GM18520 (cell line): ENCODE results near the gene ADI1.

ENCODE experiments used
- ATAC-seq: cut with Tn5 transposase; IDR thresholded peaks from one replicate; pipeline ENCODE4 v1.9.1; 2021; ENCODE audit not compliant: unreplicated experiment

Gene ADI1

DNA sequence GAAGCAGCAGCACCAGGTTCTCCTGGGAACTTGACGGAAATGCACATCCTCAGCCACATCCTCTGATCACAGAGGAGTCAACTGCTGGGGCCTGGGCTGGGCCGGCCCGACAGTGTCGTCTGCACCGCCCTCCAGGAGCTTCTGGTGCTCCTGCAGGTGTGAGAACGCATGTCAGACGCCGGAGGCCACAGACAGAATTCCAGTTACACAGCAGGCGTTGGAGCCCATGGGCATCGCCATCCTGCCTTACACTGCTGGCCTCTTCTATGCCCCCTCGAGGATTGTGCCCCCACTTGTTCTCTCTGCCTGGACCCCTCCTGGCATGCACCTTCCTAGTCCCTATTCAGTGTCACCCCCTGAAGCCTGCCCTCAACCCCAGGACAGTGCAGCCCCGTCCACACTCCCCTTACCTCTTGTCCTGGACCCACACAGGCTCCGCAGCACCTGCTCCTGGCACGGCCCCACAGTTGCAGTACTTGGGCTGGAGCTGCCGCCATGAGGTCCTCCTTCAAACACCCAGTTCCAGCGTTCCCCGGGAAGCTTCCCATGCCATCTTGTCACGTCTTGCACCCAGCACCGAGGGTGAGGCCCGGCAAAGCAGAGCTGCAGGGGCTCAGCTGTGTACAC is 37.5 kb downstream of the ADI1 start:
- no peak for ATAC-seq

DNA sequence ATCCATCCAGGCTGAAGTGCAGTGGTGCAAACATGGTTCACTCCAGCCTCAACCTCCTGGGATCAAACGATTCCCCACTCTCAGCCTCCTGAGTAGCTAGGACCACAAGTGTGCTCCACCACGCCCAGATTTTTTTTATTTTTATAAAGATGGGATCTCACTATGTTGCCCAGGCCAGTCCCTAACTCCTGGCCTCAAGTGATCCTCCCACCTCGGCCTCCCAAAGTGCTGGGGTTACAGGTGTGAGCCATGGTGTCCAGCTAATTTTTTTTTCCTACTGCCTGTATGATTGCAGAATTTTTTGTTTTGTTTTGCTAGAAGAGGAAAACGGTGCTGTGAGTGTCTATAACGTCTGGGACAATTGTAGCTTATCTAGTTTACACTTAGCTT is 38.3 kb downstream of the ADI1 start:
- ATAC-seq: no peak

DNA sequence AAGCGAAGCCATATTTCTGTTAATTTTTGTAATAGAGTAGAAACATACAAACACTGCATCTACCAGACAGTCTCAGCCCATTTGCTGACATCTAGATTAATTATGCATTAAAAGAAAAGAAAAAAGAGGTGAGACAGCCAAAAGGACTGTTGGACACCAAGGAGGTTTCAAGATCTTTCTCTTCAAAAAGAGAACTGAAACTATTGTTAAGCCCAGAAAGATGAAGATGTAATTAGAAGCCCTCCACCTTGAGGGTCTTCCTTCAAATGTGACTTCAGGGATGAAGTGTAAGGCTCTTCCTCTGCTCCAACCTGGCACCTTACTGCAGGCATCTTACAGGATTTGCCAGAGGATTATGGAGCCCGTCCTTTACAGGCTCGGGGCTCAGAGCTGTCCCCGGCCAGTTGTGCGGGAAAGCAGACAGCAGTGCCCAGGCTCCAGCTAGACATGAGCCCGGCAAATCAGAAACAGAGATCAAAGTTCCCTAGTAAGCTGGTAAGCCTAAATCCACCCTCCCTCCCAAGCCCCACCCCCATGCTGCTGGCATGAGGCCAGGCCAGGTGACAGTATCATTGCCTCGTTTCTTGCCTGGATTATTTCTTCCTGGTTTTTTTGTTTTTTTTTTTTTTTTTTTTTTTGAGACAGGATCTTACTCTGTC is 38.9 kb downstream of the ADI1 start:
- no peak for ATAC-seq

DNA sequence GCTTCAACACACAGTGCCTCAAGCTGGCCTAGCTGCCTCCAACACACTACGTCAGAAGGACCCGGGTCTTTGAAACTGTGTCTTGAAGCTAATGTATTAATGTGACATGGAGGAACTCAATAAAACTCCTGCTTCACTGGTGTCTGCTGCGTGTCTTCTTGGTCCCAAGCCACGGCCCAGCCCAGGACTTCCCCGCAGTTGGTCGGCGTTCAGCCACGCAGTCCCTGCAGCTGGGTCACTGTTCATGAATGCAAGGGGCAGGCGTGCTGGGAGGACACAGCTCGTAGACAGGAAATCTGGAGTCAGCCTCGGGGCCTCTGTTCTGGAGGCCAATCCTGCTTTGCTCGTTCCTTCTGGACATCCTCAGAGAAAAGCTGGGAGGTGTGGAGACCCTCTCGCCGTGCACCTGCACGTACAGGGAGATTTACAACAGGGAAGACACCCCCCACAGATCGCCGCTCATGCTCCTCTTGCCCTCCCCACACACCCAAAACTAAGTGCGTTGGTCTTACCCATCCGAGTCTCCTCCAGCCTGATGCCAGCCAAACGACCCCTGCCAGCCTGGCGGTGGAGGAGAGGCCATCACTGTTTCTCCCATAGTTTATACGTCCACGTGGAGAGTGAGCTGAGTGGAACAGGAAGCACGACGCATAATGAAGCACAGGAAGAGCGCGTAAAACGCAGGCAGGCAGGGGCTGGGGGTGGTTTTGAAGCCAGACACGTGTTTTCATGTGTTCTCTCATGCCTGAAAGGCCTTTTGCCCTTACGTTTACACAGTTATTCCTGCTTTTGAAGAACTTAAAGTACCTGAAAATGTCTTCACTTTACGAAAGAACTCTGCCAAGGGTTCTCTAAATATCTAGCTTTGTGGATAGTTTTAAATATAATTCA is 39.7 kb downstream of the ADI1 start:
- ATAC-seq: no peak

DNA sequence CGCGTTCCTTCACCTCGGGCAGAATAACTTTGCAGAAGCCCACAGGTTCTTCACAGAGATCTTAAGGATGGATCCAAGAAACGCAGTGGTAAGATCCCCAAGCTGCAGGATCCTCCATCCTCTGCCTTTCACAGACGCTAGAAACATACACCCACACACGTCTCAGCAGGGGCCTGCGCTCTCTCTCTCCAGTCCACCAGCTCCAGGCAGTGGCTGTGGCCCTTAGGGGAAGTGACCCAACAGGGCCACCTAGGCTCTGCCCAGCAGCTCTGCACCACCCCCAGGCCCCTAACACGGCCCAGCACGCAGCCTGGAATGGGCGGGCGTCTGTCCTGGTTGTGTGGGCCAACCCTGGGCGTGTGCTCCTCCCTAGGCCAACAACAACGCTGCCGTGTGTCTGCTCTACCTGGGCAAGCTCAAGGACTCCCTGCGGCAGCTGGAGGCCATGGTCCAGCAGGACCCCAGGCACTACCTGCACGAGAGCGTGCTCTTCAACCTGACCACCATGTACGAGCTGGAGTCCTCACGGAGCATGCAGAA is 40.4 kb downstream of the ADI1 start:
- no peak for ATAC-seq

DNA sequence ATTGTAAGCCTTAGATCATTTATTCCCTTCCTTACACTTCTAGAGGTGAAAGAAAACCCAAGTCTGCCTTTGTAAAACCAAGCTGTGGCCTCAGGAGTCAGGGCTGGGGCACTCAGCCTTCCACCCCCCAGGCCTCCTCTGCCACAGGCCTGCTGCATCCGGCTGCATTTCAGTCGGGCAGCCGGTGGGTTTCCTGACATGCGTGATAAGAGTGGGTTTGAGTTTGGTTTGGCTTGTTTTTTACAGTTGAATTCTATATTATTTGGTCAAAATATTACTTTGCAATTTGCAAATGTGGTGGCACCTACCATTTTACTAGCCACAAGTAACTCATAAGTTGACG is 42.4 kb downstream of the ADI1 start:
- ATAC-seq: no peak

DNA sequence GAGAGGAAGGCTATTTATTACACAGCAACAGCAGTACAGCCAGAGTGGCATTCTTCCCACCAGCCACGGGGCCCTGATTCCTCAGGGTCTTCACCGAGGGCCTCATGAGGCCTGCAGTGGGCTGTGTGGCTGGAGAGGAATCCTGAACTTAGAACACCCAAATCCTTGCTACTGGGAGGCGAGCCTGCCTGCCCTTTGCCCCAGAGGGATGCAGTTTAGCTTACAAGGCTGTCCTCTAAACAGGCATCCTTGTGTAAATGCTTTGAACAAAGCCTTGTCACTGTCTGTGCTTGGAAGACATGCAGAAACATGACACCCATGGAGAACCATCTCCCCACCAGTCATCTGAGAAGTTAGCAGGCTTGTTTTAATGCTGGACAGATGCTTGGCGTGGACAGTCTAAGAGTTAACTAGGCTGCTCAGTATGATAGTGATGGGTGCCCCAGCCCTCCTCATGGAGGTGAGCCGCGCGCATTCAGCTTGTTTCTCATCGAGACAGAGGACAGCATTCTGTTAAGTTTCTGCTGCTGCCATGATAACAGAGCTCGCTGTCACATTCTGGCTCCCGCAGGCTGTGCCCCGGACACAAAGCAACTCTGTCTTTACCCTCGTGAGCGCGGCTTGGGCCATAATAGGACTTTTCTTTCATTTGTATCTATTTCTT is 42.9 kb downstream of the ADI1 start:
- no peak for ATAC-seq

DNA sequence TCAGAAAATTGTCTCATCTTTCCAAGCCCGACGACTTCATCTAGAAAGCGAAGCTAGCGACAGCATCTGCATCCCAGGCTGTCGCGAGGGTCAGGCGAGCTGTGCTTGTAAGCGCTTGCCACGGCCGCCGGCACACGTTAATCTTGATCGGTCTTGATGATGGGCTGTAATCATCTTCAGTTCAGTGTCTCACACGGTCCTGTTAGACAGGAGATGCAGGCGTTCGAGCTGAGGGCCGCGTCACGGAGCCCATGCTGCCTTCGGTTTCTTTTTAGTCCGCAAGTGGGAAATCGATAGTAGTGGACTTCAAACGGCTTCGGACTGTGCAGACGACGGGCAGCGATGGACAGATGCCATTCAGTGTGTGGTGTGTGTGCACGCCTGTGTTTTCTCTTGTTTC is 43.6 kb downstream of the ADI1 start:
- ATAC-seq: no peak

DNA sequence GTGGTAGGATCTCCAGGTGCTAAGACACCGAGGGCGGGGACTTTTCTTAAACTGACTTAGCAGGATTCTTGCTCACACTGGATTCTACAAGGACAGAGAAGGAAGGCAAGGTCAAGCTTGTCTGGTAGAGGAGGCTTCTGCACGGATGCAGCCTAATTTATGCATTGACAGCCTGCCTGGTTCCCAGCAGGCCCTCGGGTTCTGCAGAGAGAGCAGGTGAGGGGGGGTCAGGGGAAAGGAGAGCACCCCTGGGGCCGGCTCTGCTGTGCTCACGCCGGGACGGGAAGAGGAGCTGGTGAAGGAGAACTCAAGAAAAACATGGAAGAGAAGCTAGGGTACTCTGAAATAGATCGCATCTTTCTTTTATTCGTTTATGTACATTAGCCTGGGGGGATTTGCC is 46.4 kb downstream of the ADI1 start:
- ATAC-seq: no peak

DNA sequence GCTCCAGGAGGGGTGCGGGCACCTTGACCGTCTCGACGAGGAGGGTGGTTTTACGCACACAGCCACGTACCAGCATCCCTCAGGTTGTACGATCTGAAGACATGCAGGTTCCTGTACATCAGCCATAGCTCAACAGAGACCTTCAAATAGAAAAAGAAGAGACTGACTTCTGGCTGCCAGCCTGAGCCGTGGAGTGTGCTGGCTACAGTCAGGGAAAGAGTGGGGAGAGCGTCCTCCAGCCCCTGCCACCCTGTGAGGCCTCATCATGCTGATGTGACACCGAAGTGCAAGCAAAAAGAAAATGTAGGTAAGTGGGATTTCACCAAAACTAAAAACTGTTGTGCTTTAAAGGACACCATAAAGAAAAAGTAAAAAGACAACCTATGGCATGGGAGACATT is 47.0 kb downstream of the ADI1 start:
- no peak for ATAC-seq

DNA sequence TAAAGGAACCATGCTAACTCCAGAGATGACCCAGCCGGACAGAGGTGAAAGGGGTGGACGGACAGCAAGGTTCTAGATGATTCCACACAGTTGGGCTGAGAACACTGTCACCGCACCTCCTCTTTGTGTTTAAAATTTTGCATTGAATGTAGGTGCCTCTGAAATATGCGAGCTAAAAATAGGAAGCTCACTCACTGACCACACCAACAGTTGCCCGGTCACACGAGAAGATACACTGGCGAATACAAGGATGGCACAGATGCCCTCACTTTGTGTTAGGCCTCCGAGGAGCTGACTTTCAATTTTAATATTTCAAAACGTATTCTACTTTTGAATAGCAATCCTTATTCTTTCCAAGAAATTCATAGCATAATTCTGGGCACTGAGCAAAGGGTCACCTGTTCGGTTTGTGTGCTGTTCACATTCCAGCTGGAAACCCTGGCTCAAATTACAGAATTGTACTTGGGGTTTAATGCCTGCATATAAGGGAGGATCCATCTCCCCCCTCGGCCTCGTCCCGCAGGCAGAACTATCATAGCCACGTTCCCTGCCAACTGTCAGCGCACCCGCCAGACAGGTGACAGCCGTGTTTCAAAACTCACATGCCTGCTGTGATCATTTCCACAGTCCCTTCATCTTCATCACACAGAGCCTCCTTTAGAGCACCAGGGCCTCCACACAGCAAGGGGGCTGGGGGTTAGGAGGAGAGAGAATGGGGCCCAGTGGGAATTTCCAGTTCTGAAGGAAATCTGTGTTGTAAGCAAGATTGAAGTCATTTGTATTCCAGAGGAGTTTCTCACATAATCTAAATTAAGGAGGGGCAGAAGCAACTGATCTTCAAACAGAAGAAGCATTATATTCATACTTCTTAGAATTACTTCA is 48.2 kb downstream of the ADI1 start:
- ATAC-seq: no peak

DNA sequence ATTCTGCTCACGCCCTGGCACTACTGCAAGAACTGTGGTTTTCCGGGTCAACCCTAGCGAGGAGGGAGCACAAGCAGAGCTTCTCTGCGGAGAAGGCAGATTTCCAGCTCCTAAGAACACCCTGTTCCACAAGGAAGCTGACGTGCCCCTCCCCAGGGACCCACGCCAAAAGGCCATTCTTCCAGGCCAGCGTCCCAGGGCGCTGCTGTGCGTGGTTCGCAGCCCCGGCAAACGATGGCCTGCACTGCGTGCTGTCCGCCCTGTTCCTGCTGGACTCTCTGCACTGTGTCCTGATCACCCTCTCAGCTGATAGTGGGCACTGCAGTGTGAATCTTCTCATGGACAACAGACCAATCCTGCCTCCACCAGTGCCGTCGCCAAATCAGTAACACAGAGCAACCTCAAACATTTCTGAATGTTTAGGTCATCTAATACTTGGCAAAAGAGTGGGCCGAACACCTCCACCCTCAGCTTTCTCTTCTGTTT is 49.1 kb downstream of the ADI1 start:
- ATAC-seq: no peak

DNA sequence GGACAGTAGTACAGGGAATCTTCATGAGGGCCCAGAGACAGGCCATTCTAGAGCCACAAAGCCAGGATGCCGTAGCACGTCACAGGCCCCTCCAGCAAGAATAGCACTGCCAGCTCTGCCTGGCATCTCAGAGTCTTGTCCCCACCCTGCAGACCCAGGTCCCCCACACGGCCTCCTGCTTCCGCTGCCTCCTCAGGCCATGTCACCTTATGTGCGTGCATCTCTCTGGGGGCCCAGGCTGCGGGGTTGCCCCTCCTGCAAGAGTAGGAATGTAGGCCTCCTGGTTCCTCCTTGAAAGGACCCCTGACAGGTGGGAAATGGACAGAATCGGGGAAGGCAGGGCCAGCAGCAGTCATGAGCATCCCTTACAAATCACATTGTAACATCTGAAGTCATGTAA is 49.8 kb downstream of the ADI1 start:
- ATAC-seq: no peak

DNA sequence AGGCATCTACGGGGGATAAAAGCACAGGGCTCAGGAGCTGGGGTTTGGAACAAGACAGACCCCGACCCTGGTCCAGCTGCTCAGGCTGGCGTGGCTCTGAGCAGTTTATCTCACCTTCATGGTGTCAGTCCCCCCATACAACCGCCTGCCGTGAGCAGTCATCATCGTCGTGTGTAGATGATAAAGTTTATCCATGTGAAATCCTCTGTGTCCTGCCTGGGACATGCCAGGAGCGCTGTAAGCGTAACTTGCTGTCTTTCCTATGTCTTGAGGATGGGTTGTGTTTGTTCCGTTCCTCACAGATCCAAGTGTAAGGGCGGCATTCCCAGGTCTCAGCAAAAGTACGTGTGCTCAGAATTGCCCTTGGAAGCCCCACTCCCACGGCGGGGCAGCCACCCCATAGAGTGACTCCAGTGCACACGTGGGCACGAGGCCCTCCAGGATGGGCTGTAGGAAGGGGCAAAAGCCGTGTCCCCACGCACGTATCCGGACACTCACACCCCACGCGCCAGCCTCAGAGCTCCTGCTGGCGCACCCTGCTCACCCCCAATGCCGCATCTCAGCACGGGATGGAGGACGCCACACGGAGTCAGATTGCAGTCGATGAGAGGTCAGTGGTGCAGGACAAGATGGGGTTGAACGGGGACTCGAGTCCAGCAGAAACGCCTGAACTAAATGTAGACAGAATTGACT is 50.9 kb downstream of the ADI1 start:
- ATAC-seq: no peak

DNA sequence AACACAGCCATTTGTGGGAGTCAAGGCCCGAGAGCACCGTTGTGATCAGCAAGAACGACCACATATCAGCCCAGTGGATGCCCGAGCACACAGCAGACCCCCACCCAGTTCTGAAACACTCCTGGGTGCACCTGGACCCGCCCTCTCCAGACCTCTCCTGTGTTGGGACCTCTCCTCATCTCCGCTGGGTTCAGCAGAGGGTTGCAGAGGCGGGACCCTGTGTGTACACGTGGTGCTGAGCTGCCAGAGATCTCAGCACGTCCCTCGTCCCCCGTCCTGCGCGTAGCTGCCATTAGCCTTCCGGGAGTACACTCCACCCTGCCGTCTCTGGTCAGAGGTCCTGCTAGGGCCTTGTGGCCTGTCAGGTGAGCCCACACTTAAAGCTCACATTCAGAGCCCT is 51.7 kb downstream of the ADI1 start:
- no peak for ATAC-seq

DNA sequence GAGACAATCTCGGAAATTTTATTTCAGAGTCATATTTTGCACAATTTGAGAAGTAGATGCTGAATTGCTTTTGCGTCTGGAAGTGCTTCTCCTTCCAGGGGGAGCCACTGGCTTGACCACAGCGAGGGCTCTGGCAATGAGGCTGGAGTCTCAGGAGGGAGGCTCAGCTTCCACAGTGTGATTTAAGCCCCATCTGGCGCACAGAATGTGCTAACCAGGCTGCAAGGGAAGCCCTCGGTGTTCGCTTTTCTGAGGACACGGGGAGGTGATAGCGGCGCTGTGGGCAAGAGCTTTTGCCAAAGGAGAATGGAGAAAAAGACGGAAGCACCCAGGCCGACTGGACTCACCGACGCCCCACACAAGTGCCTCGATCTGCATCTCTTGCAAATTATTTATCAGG is 52.4 kb downstream of the ADI1 start:
- ATAC-seq: no peak

DNA sequence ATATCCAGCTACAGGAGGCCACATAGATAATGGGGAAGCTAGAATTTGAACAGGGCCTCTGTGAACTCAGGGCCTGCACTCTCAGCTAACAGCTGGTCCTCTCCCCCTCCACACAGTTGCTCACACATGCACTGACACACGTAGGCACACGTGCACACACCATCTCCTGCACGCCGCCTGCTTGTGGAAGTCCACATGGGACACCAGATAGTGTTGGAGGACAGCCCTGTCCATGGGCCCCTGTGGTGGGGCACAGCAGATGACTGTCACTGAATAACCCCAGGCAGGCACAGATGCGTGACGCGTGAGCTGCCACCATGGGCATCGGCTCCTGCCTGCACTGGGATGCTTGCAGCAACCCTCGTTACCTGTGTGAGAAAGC is 52.9 kb downstream of the ADI1 start:
- no peak for ATAC-seq

DNA sequence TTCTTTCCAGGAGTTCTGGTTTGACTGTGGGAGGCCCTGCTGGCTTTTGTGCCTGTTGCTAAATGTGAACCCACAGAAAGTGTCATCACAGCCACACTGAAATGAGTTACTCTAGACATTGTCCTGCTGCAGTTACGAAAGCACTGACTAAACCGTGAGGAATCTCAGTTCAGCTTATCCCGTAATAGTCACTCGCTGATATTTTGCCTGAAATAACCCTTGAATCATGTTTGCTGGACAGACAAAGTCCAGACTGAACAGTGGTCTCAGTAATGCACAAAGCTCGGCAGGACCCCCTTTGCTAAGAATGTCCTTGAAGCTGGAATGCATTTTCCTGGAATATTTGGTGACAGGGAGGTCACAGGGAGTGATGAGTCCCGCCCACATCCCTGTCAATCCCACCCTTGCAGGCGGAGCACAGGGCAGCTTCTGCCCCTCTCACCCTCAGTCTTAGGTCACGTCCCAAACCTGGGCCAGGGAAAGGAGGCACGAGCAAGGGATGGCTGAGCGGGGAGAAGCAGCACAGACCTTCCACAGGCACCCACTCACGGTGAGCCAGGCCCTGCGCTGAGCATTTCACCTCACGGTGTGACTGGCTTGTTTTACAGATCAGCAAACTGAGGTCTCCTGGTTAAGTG is 53.4 kb downstream of the ADI1 start:
- no peak for ATAC-seq

DNA sequence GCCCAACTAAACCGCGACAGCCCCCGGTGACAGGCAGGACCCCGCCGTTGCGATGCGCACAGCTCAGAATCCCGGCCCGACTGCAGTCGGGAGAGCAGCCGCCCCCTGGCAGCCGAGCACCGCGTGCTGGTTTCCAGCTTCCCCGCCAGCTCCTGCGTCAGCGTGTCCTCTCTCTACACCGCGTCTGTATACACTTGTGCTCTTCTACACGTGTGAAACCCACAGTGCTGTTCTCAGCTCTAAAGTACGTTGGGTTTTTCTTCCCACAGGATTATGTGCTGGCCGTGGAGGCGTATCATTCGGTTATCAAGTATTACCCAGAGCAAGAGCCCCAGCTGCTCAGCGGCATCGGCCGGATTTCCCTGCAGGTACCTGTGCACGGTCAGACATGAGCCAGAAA is 54.0 kb downstream of the ADI1 start:
- ATAC-seq: no peak
